ENCODE data around the gene CCDC184. TPM values are rescaled to one million over a fixed set of nuclear protein-coding genes. Genes with fewer than 3 reads are reported as not detected.
A peak's percentile ranks its signal among the peaks of the same experiment; 100 is the strongest.

Gene CCDC184
- total RNA-seq, 1 experiment from 2014 or later, result not detected

- intact Hi-C loops (cut with micrococcal nuclease; ENCODE audit: unreplicated experiment), result no loop called here
- Histone ChIP-seq H3K4me1 (replicated peaks; ENCODE audit: insufficient read depth) (no peaks in the 10 kb centered on the region), H3K4me3 (no peak overlapping the region), H2AFZ (no peak overlapping the region), H3K4me2 (no peak overlapping the region), H3K27me3 (ENCODE audit: insufficient read depth, low read depth) (no peaks in the 10 kb centered on the region), H3K9me3 (ENCODE audit: insufficient read depth, low read depth) (no peaks in the 10 kb centered on the region), H3F3A (ENCODE audit: insufficient read depth, low read depth) (no peaks in the 10 kb centered on the region), H3K79me2 (ENCODE audit: low read depth) (no peaks in the 10 kb centered on the region), H3K9me2 (ENCODE audit: insufficient read depth) (no peaks in the 10 kb centered on the region), H3K36me3 (ENCODE audit: low read depth) (no peaks in the 10 kb centered on the region), H4K20me1 (ENCODE audit: insufficient read depth) (no peaks in the 10 kb centered on the region), H3K27ac (no peak overlapping the region)
- TF ChIP-seq CTCF (conservative IDR thresholded peaks at IDR 0.05) (no peak), EZH2 (IDR thresholded peaks at IDR 0.05; ENCODE audit: low read depth) (no peak)
- no TSS peak for BruUV-seq (replicated peaks)
- CTCF ChIA-PET, result no interaction called here
- POLR2A ChIA-PET (ENCODE audit: unreplicated experiment), result no interaction called here
- no peak for DNase-seq
These were observed 19.0 kb upstream of the CCDC184 start for GRCh38 chr12:48164451-48164850.

- H3K4me2 ChIP-seq, result no peak overlapping the region
- H4K20me1 ChIP-seq (ENCODE audit: insufficient read depth), result no peaks in the 10 kb centered on the region
- H3K9me2 ChIP-seq (ENCODE audit: insufficient read depth), result no peaks in the 10 kb centered on the region
- no peak overlapping the region for H3K4me3 ChIP-seq
- H3K4me1 ChIP-seq (replicated peaks; ENCODE audit: insufficient read depth), result no peaks in the 10 kb centered on the region
- intact Hi-C loops (cut with micrococcal nuclease; ENCODE audit: unreplicated experiment), result loop anchor here (1.0 to 5.0 kb wide), 3 partner anchors 83 to 450 kb away; partner anchors contain the start of gene TMEM106C
- no peak overlapping the region for H3K27ac ChIP-seq
- peak in 1 of 2 experiments; percentile 29 for DNase-seq
- TF ChIP-seq CTCF (conservative IDR thresholded peaks at IDR 0.05) (peak; percentile 91), EZH2 (IDR thresholded peaks at IDR 0.05; ENCODE audit: low read depth) (no peak)
- ChIA-PET POLR2A (ENCODE audit: unreplicated experiment) (interaction anchor here (0.7 kb wide), 1 partner anchor 629 kb away, joined by 4 read pairs; no protein-coding TSS in a partner anchor), CTCF (interaction anchor here (1.1 kb wide), 1 partner anchor 266 kb away, joined by 3 read pairs; no protein-coding TSS in a partner anchor)
- H3K79me2 ChIP-seq (ENCODE audit: low read depth), result no peaks in the 10 kb centered on the region
- no peak overlapping the region for H2AFZ ChIP-seq
- no peaks in the 10 kb centered on the region for H3K27me3 ChIP-seq (ENCODE audit: insufficient read depth, low read depth)
- no peaks in the 10 kb centered on the region for H3F3A ChIP-seq (ENCODE audit: insufficient read depth, low read depth)
- H3K9me3 ChIP-seq (ENCODE audit: insufficient read depth, low read depth), result no peaks in the 10 kb centered on the region
- no TSS peak for BruUV-seq (replicated peaks)
- H3K36me3 ChIP-seq (ENCODE audit: low read depth), result no peaks in the 10 kb centered on the region
These were observed 18.1 kb upstream of the CCDC184 start for GRCh38 chr12:48165089-48165981.

GRCh38 chr12:48169011-48169410, 14.4 kb upstream of the CCDC184 start:
- CTCF ChIA-PET, result no interaction called here
- no peaks in the 10 kb centered on the region for H3K9me3 ChIP-seq (ENCODE audit: insufficient read depth, low read depth)
- intact Hi-C loops (cut with micrococcal nuclease; ENCODE audit: unreplicated experiment), result loop anchor here (5.0 kb wide), 2 partner anchors 87 to 207 kb away; partner anchors contain the start of gene TMEM106C

More at GRCh38 chr12:48169011-48169410, 14.4 kb upstream of the CCDC184 start:
- Histone ChIP-seq H3K27me3 (ENCODE audit: insufficient read depth, low read depth) (no peaks in the 10 kb centered on the region), H3F3A (ENCODE audit: insufficient read depth, low read depth) (no peaks in the 10 kb centered on the region), H3K79me2 (ENCODE audit: low read depth) (no peaks in the 10 kb centered on the region), H3K36me3 (ENCODE audit: low read depth) (no peaks in the 10 kb centered on the region), H3K9me2 (ENCODE audit: insufficient read depth) (no peaks in the 10 kb centered on the region), H3K4me2 (no peak overlapping the region), H3K27ac (no peak overlapping the region), H3K4me1 (replicated peaks; ENCODE audit: insufficient read depth) (no peaks in the 10 kb centered on the region), H2AFZ (no peak overlapping the region), H4K20me1 (ENCODE audit: insufficient read depth) (no peaks in the 10 kb centered on the region), H3K4me3 (no peak overlapping the region)
- DNase-seq, result no peak
- POLR2A ChIA-PET (ENCODE audit: unreplicated experiment), result no interaction called here
- no peak for TF ChIP-seq CTCF (conservative IDR thresholded peaks at IDR 0.05)
- BruUV-seq (replicated peaks), result no TSS peak

All from PC-9 (cell line).